ENCODE results near the gene NFKBIL1.

NFKBIL1 gene

DNA sequence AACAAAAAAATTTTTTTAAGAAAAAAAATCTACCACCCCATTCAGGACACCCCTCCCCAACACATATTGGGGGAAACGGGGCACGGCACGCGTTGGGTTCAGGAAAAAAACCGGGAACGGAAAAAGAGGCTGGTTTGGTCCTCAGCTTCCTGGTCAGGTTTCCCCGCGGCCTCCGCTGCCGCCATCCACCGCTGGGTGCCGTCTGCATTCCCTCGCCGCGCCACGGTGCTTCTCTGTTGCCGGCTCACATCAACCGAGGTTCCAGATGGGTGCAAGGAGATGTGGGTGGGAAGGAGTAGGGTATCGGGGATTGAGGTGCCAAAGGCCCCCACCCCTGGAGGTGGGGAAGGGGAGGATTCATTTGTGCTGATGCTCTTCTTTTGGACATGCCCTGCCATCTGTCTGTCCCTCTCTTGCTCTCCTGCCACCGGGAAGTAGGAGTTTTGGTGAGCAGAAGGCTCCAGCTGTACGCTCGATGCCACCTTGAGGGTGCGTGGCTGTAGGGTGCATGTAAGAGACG, 12.8 kb upstream of the NFKBIL1 start:
- DNase-seq (ENCODE audit: low read depth in 2 of 2): no peak

DNA sequence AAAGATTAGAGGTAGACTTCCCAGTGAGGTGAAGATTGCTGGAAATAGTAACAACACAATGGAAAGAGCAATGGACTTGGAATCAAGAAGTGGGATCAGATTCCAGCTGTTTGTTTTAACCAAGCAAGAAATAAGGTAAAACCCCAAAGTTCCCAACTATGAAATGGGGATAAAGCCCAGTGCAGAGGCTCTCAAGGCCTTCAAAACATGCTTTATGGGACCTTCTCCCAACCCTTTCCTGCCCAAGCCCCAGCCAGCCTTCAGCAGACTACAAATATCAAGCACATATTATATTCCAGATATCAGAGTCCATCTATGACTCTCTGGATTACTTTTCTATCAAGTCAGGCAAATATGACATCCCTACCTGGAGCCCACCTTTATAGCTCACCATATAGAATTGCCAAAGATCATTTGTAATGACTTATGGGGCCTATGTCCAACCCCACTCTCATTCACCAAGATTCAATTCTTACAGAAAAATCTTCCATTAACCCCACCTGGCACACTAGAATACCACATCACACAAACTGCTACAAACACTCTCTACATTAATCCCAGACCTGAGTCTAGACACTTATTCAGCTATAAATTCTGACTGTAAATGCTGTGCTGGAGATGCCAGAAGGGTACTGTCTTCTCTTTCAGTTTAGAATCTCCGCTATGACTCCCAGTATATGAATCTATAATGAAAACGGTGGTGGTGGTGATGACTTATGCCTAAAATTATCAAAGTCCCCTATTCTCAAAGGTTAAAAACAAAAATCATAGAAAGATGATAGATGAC, 11.7 kb upstream of the NFKBIL1 start:
- DNase-seq (ENCODE audit: low read depth in 2 of 2): no peak

DNA sequence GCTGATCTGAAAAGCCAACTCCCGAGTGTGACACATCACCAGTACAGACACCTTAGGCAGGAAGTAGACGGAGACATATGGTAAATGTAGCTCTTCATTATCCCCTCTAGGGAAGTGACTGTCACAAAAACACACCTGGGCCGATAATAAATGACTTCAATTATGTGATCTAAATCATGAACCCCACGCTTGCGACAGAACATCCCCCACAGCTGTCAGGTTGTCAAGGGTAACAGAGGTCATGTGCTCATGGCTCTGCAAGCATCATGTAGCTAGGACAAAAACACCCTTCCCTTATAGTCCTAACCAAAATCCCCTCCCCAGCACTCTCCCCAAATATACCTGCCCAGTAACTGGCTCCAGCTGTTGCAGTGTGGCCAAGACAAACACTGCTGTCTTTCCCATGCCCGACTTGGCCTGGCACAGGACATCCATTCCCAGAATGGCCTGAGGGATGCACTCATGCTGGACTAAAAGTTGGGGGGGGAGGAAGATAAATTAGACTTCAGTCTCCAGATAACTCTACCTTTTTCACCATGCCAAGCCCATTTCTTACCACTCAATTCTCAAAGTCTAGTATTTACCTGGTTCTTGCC, 8.5 kb upstream of the NFKBIL1 start:
- DNase-seq (ENCODE audit: low read depth in 2 of 2): no peak

DNA sequence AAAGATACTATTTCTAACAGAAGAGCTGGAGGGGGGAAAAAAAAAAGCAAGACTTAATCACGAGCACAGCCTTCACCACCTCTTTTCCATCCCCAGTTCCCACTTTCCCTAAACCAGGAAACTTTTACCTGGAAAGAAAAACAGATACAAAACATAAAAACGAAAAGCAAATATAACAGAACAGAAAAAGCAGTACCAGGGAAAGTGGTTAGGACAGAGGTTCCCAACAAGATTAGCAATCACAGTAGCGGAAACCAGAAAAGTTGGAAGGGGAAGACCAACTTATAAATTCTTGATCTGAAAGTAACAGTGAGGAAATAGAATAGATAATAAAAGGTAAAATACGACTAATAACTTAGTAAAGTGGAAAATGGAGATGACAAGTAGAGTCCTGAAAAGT, 6.8 kb upstream of the NFKBIL1 start:
- no peak for DNase-seq (ENCODE audit: low read depth in 2 of 2)

DNA sequence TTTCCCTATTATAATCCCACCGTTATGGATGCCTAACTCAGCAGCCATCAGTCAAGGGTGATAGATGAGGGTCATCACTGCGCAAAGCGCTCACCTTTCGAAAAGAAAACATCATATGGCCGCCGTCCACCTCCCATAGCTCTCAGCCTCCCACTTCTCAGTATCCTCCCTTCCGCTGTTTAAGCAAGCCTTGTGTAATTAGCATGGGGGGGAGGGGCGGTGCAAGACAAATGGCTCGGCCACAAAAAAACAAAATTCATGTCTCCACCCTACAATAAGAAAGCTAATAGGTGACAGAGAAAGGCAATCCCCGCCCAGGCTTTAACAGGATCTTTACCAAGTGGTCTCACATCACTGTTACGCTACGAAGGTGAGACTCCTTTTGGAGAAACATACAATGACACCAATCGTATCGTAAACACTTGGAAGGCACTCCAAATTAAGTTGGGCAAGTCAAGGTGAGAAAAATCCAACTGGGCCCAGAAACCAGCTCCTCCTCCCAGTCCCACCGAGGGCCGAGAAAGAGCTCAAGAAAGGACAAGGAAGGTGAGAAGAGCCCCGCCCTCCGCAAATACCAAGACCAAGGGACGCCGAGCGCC, 6.2 kb upstream of the NFKBIL1 start:
- DNase-seq (ENCODE audit: low read depth in 2 of 2): peak; percentile 20 to 49

DNA sequence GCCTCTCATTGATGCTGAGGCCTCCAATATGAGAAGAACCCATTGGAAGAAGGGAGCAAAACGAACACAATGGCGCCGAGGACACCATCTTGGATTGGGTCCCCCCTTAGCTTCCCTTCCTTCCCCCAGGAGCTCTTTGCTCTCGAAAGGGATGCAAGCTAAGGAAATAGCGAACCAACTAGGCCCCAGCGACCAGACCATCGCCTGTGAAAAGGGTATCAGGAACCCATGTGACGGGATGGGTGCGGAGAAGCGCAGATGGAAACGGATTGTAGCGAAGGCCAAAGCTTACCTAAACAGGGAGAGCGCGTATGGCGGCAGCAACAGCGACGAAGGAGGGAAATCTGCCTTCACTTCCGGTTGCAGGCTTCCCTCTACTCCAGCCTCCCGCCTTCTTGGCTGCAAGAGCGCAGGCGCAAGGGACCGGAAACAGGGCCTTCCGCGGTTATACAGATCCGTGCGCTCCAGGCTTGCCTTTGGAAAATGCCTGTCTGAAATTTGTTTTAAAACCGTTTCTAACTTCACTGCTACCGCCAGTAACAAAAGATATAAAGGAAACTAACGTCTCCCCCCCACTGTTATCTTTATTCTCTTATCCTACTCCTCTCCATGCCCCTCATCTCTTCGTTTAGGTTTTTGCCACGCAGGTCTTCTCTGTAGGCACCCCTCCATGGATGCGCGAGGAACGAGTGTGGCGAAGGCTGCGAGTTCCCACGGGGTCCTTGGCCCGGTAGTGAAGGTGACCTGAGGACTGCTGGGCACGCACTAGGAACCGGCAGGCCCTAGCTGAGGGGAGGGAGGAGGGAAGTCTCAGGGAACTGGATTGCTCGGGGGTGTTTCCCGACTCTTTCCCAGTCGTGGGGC, 5.5 kb upstream of the NFKBIL1 start, which contains the start of gene DDX39B:
Gene DDX39B, minus strand, starts transcription at position 346 of the 864 bp plus-strand sequence. CDS start 1,471 bp downstream, outside the sequence.
- DNase-seq (ENCODE audit: low read depth in 2 of 2): peak; percentile 84 to 91

DNA sequence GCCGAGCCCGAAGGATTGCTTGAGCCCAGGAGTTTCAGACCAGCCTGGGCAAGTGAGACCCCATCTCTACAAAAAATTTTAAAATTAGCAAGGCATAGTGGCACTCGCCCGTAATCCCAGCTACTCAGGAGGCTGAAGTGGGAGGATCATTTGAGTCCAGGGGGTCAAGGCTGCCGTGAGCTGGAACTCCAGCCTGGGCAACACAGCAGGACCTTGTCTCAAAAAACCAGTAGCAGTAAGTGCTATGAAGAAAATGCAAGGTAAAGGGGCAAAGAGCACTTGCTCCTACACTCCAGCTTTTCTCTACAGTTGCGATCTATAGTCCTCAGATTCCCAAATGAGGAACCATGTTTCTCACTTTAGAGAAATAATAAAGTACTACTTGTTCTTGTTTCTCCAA, 3.8 kb upstream of the NFKBIL1 start:
- DNase-seq (ENCODE audit: low read depth in 2 of 2): no peak

DNA sequence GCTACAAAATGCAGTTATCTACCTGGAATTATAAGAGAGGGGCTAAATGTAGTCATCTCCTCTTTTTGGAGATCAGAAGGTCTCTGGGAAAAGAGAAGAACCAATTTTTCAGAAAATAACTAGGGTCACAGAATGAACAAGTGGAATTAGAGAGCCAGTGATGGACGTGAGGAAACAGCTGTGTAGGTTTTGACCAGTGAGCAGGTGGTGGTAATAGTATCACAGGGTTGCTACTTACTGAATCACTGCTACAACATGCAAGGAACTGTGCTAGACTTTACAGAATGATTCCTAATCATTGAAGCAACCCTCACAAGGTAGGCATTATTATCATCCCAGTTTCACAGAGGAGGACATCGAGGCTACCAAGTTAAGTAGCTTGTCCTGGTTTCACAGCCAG, 2.7 kb upstream of the NFKBIL1 start:
- DNase-seq (ENCODE audit: low read depth in 2 of 2): no peak

DNA sequence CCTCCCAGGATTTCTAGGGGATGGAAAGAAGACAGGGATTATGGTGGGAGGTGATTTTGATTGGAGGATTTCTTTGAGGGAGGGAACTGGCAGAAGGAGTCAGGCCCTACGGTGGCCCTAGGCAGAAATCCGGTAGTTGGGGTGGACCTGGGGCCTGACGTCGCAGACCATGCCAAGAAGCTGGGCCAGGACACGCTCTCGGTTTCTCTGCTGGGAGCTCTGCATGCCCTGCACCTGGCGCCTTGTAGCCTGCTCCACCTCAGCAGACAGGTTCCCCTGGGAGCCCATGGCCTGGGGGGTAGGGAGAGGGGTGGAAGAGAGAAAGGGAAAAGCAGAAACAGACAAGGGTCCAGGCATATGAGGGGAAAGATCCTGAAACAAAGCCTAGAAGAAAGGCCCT, 2.1 kb upstream of the NFKBIL1 start:
- DNase-seq (ENCODE audit: low read depth in 2 of 2): no peak

DNA sequence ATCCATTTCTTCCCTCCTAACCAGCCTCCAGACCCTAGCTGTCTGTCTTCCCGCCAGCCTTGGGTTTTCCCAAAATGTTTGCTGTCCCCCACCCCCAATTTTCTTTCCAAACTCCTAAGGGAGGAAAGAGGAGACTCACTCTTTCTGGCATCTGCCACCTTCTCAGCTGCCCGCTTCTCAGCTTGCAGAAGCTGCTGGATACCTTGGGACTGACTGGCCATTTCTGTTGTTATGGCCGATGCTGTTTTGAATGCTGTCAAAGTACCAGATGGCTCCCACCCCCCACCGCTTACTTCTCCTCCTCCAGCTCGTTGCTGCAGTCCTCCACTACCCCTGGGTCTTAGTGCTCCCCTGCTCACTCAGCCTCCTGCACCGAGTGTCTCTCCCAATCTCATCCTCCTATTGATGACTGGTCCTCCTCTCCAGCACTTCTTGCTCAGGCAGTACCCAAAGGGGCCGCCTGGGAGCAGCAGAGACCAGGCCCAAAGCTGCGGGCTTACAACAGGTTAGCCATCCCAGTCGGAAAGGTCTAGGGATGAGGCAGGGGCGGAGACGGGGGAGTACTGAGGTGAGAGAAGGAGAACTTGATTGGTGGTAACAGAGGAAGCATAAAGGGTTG, 960 bp upstream of the NFKBIL1 start, which contains the start of gene ATP6V1G2:
Gene ATP6V1G2, minus strand, starts transcription at position 270 of the 619 bp plus-strand sequence. Its CDS starts 49 bp downstream, at position 221.
- DNase-seq (ENCODE audit: low read depth in 2 of 2): peak; percentile 64 to 67

DNA sequence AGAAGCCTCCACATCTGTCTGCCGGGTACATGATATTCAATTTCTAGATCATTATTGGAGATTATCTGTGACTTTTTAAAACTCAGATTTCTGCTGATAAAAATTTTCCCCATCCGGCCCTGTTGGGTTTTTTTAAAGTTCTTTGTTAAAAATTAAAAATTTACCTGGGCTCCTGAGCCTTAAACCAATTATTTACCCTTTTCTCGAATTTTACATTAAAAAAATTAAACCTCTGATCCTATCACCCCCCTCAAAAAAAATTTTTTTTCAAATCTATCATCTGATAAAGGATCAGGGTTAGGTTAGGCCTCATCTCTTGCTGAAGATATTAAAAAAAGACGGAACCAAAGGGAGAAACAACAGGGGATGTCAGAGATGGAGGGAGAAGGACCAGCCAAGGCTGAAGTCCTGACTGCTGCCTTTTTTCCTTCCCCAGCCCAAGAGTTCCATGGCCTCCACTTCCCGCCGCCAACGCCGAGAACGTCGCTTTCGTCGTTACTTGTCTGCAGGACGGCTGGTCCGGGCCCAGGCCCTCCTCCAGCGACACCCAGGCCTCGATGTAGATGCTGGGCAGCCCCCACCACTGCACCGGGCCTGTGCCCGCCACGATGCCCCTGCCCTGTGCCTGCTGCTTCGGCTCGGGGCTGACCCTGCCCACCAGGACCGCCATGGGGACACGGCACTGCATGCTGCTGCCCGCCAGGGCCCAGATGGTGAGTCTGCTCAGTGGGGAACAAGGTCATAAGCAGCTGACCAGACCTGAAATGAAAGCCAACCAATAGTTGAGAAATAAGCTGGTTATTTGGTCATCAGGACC, 527 bp downstream of the NFKBIL1 start:
- no peak for DNase-seq (ENCODE audit: low read depth in 2 of 2)

DNA sequence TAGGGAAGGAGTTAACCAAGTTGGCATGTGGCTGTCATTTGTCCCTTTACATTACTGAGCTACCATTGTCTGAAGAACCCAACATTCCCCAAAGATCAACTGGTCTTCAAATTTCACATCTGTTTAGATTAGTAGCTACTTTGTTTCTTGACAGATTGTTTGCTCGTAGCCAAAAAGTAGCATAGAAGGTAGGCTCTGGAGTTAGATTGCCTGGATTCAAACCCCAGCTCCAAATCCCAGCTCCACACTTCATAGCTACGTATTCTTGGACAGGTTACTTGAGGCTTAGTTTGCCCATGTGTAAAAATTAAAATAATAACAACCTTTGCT, 1.1 kb downstream of the NFKBIL1 start:
- DNase-seq (ENCODE audit: low read depth in 2 of 2): no peak

DNA sequence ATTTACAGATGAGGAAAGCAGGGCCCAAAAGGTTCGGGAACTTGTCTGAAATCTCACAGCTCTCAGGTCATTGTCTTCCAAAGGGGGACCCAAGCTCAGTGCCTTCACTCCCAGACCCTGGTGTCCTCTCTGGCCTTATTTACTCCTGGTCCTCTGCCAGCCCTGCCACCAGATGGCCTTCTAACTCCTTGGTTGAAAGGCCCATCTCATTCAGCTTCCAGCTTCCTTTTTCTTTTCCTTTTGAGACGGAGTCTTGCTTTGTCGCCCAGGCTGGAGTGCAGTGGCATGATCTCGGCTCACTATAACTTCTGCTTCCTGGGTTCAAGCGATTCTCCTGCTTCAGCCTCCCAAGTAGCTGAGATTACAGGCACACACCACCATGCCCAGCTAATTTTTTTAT, 4.0 kb downstream of the NFKBIL1 start:
- DNase-seq (ENCODE audit: low read depth in 2 of 2): peak in 1 of 2 donors; percentile 45

DNA sequence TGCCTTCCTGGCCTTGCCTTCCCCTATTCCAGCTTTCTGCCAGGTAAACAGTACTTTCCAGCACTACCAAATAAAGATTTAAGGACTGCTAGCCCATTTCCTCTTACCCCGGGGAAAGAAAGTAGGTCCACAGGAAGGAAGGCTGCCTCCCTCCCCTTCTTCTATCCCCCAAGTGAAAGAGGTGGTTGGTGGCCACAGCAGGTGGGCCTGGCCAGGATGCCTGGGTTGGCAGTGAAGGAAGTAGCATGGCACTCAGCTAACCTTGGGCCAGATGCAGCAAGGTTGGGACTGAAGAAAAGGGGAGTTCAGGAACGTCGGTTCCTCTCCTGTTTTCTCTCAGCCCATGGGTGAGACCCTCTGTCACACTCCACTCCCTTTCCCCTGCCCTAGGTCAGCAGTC, 8.9 kb downstream of the NFKBIL1 start:
- DNase-seq (ENCODE audit: low read depth in 2 of 2): no peak

DNA sequence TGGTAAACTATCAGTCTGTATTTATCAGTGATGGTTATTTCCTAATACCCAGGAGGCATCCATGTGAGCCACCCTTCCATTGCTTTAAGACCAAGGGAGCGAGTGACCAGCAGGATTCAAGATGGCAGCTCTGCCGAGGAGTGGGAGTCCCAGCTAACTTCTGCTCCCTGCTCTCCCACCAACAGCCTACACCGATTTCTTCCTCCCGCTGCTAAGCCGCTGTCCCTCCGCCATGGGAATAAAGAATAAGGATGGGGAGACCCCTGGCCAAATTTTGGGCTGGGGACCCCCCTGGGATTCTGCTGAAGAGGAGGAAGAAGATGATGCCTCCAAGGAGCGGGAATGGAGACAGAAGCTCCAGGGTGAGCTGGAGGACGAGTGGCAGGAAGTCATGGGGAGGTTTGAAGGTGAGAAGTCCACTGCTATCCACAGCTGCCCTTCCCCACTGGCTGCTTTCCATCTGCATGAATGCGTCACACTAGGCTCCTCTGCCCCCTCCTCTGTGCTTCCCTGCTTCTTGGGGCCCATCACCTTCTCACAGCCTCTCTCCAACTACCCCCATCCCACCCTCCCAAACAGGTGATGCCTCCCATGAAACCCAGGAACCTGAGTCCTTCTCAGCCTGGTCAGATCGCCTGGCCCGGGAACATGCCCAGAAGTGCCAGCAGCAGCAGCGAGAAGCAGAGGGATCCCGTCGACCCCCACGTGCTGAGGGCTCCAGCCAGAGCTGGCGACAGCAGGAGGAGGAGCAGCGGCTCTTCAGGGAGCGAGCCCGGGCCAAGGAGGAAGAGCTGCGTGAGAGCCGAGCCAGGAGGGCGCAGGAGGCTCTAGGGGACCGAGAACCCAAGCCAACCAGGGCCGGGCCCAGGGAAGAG, 10.3 kb downstream of the NFKBIL1 start:
- DNase-seq (ENCODE audit: low read depth in 2 of 2): no peak

DNA sequence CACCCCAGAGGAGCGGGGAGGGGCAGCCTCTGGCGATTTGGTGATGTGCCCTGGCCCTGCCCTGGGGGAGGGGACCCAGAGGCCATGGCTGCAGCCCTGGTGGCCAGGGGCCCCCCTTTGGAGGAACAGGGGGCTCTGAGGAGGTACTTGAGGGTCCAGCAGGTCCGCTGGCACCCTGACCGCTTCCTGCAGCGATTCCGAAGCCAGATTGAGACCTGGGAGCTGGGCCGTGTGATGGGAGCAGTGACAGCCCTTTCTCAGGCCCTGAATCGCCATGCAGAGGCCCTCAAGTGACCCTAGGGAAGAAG, 10.9 kb downstream of the NFKBIL1 start:
- no peak for DNase-seq (ENCODE audit: low read depth in 2 of 2)

DNA sequence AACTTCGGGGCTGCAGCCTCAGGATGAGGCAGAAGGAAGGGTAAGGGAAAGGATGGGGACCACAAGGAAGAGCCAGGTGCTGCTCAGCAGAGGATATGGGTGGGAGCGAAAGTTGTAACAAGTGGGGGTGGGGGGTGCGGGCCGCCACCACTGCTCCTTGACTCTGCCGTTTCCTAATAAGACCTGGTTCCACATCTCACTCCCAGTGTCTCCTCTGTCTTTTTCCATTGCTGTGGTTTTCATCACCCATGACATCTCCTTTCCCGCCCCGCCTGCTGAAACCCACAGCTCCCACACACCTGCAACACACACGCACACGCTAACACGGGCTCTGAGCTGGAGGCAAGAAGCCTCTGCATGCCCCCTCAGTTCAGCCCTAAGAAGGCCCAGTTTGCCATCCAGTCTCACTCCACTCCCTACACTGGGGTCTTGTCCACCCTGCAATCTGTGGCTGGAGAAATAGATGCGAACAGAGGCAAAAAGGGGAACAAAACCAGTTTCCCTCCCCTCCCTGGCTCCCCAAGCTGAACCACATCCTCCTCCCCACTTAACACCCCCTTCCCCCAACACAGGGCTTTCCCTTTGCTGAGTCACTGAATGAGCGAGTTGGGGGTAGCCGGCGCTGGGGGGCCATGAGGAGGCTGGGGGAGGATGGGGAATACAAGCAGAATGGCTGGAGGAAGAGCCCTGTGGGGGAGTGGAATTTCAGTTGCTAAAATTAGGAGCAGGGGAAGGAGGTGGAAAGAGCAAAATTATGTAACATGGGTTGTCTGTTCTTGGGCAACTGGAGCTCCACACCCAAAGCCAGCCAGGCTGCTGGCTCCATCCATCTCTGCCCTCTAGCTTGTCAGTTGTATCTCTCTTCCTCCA, 11.5 kb downstream of the NFKBIL1 start:
- DNase-seq (ENCODE audit: low read depth in 2 of 2): peak in 1 of 2 donors; percentile 49

DNA sequence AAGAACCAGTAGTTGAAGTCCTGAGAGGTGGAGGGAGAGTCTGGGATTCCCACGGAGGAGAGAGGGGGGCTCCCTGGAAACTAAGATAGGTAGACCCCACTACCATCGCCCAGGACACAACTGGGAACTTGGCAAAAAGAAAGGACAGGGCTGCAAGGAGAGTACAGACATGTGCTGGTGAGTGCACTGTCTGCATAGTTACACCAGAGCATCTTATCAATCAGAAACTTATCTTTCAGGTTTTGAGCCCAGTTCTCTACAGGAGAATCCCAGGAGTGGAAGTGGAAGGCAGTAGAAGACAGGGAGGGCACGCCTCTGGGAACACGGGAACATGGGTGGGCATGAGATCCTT, 12.2 kb downstream of the NFKBIL1 start:
- no peak for DNase-seq (ENCODE audit: low read depth in 2 of 2)
